A673 (cell line): ENCODE data around the gene FBXO38. TPM values are rescaled to one million over a fixed set of nuclear protein-coding genes. Genes with fewer than 3 reads are reported as not detected.

Source experiments
- BruUV-seq: library from RNA; stranded (reverse); fragments of 400-500 nt; replicated peaks from 2 replicates; lab custom pipeline; 2021; lab: Mats Ljungman, UMichigan
- CTCF ChIA-PET: fragments of 300-600 bp; sonication (Branson Sonifier 250); formaldehyde crosslinking; loops from one replicate; lab custom pipeline; 2022; ENCODE audit warnings: antibody characterized with exemption; lab: Charles Lee
- POLR2A ChIA-PET: fragments of 300-600 bp; sonication (Branson Sonifier 250); formaldehyde crosslinking; loops from one replicate; lab custom pipeline; 2022; ENCODE audit warnings: antibody characterized with exemption; ENCODE audit not compliant: low non-redundant PET; lab: Charles Lee
- DNase-seq: peaks from one replicate; pipeline ENCODE4 v3.0.0-alpha.2; 2015; ENCODE audit warnings: low spot score
- H3K27ac ChIP-seq: fragments of 200-600 bp; sonication (generic); 2 replicates; pipeline ENCODE4 v1.5.1; 2016; ENCODE audit warnings: mixed run types, low read depth, mild to moderate bottlenecking, mixed read lengths, antibody characterized with exemption, low read length; ENCODE audit not compliant: poor library complexity, severe bottlenecking
- H3K27me3 ChIP-seq: fragments of 200-600 bp; sonication (generic); replicated peaks from 2 replicates; pipeline ENCODE4 v1.6.1; 2017; ENCODE audit warnings: mixed run types, low read depth, mild to moderate bottlenecking, mixed read lengths, antibody characterized with exemption, low read length; ENCODE audit not compliant: insufficient read depth, poor library complexity
- H3K36me3 ChIP-seq: fragments of 200-600 bp; sonication (generic); 2 replicates; pipeline ENCODE4 v1.6.1; 2016; ENCODE audit warnings: mixed run types, mild to moderate bottlenecking, mixed read lengths, antibody characterized with exemption, low read length; ENCODE audit not compliant: insufficient read depth, poor library complexity, severe bottlenecking
- H3K4me1 ChIP-seq: fragments of 200-600 bp; sonication (generic); 2 replicates; pipeline ENCODE4 v1.6.1; 2017; ENCODE audit warnings: mixed run types, mild to moderate bottlenecking, mixed read lengths, antibody characterized with exemption, low read length; ENCODE audit not compliant: insufficient read depth, poor library complexity, severe bottlenecking
- H3K4me3 ChIP-seq: fragments of 200-600 bp; sonication (generic); 2 replicates; pipeline ENCODE4 v1.5.1; 2016; ENCODE audit warnings: low read depth, mixed run types, mild to moderate bottlenecking, mixed read lengths, low read length; ENCODE audit not compliant: poor library complexity, severe bottlenecking
- H3K9me3 ChIP-seq: fragments of 200-600 bp; sonication (generic); 2 replicates; pipeline ENCODE4 v1.6.1; 2016; ENCODE audit warnings: mixed run types, low read depth, mild to moderate bottlenecking, mixed read lengths, antibody characterized with exemption, low read length; ENCODE audit not compliant: poor library complexity, severe bottlenecking
- CTCF ChIP-seq: fragments of 300-800, 200-600 bp; sonication (generic); conservative IDR thresholded peaks from 2 replicates; pipeline ENCODE4 v1.5.1; 2017; ENCODE audit warnings: low read depth, mild to moderate bottlenecking, antibody characterized with exemption, low read length, moderate library complexity, mixed read lengths
- EZH2 ChIP-seq: fragments of 200-600 bp; sonication (generic); IDR thresholded peaks from 2 replicates; pipeline ENCODE4 v1.6.1; 2017; ENCODE audit warnings: borderline replicate concordance, low read depth, mild to moderate bottlenecking, mixed read lengths, antibody characterized with exemption, low read length; ENCODE audit not compliant: poor library complexity, severe bottlenecking
- intact Hi-C: fragments of 100-400 bp; cut with micrococcal nuclease; formaldehyde crosslinking; loops from one replicate; pipeline ENCODE4 v1.10.0; 2022; ENCODE audit not compliant: unreplicated experiment
- total RNA-seq: library from RNA; stranded (reverse); gene quantifications from 2 replicates; pipeline ENCODE4 v1.2.3, GENCODE V29; 2021

Gene FBXO38
- total RNA-seq, 1 experiment from 2014 or later = 36.7 TPM

GRCh38 chr5:148390914-148391313 lies 7.2 kb downstream of the FBXO38 start:
- Histone ChIP-seq H3K4me1 (no peaks in the 10 kb centered on the region), H3K4me3 (no peak overlapping the region), H3K36me3 (peaks cover 10% of the 10 kb centered on the region), H3K27ac (no peak overlapping the region), H3K27me3 (no peaks in the 10 kb centered on the region), H3K9me3 (no peaks in the 10 kb centered on the region)
- ChIA-PET CTCF (no interaction called here), POLR2A (no interaction called here)
- intact Hi-C loops = no loop called here
- no peak for DNase-seq
- no TSS peak for BruUV-seq
- TF ChIP-seq EZH2 = no peak
- no peak for TF ChIP-seq CTCF

GRCh38 chr5:148391422-148391821 lies 7.7 kb downstream of the FBXO38 start:
- DNase-seq = no peak
- intact Hi-C loops = no loop called here
- ChIA-PET POLR2A (no interaction called here), CTCF (no interaction called here)
- Histone ChIP-seq H3K4me1 (no peaks in the 10 kb centered on the region), H3K36me3 (peaks cover 13% of the 10 kb centered on the region), H3K27me3 (no peaks in the 10 kb centered on the region), H3K27ac (no peak overlapping the region), H3K4me3 (no peak overlapping the region), H3K9me3 (no peaks in the 10 kb centered on the region)
- BruUV-seq = no TSS peak
- TF ChIP-seq EZH2 (no peak), CTCF (no peak)

- H3K27me3 ChIP-seq = no peaks in the 10 kb centered on the region
- peaks cover 13% of the 10 kb centered on the region for H3K36me3 ChIP-seq
- intact Hi-C loops = no loop called here
- H3K4me1 ChIP-seq = no peaks in the 10 kb centered on the region
- no peak overlapping the region for H3K27ac ChIP-seq
- DNase-seq = peak; percentile 2
- H3K4me3 ChIP-seq = no peak overlapping the region
- POLR2A ChIA-PET = no interaction called here
- H3K9me3 ChIP-seq = no peaks in the 10 kb centered on the region
- CTCF ChIA-PET = interaction anchor here (0.5 kb wide), 1 partner anchor 479 kb away, joined by 5 read pairs; no protein-coding TSS in a partner anchor
- BruUV-seq = no TSS peak
- TF ChIP-seq CTCF (no peak), EZH2 (no peak)
These were observed 9.6 kb downstream of the FBXO38 start for GRCh38 chr5:148393390-148393741.
